Measurements from ENCODE around the gene GABRB1. TPM values are rescaled to one million over a fixed set of nuclear protein-coding genes. Genes with fewer than 3 reads are reported as not detected.

Gene GABRB1
- total RNA-seq, 1 experiment from 2014 or later: not detected

DNA sequence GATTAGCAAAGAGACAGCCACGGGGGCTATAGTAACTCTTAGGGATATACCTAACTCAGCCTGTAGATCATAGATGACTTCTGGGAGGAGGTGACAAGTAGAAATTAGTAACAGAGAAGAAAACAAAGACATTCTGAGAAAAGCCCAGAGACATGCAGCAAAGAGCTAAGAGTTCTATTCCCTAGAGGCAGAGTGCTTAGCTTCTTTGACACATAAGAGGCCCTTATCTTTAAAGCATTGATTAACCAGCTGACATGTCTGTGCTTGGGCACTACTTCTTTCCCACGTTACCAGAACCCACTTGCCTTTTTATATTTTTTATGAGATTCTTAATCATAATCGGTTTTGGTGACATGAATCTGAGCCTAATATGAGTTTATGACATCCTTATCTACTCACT is 179.5 kb downstream of the GABRB1 start:
- DNase-seq (ENCODE audit: low read depth, low spot score): no peak
- no peak overlapping the region for H3K4me3 ChIP-seq (replicated peaks in 1 of 2; ENCODE audit: low read depth in 1 of 2, low read length in 2 of 2)
- POLR2A ChIA-PET: no interaction called here
- H3K9me2 ChIP-seq (ENCODE audit: insufficient read depth): no peaks in the 10 kb centered on the region
- H3K36me3 ChIP-seq (ENCODE audit: control insufficient read depth in 1 of 2, insufficient read depth in 2 of 2, low read length in 2 of 2): no peaks in the 10 kb centered on the region
- CTCF ChIA-PET: no interaction called here
- BruUV-seq (replicated peaks): no TSS peak
- no peaks in the 10 kb centered on the region for H3K27me3 ChIP-seq (ENCODE audit: insufficient read depth, low read length)
- no peak overlapping the region for H3K27ac ChIP-seq (ENCODE audit: low read depth, low read length)
- TF ChIP-seq, protein P1, sequence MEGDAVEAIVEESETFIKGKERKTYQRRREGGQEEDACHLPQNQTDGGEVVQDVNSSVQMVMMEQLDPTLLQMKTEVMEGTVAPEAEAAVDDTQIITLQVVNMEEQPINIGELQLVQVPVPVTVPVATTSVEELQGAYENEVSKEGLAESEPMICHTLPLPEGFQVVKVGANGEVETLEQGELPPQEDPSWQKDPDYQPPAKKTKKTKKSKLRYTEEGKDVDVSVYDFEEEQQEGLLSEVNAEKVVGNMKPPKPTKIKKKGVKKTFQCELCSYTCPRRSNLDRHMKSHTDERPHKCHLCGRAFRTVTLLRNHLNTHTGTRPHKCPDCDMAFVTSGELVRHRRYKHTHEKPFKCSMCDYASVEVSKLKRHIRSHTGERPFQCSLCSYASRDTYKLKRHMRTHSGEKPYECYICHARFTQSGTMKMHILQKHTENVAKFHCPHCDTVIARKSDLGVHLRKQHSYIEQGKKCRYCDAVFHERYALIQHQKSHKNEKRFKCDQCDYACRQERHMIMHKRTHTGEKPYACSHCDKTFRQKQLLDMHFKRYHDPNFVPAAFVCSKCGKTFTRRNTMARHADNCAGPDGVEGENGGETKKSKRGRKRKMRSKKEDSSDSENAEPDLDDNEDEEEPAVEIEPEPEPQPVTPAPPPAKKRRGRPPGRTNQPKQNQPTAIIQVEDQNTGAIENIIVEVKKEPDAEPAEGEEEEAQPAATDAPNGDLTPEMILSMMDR (IDR thresholded peaks at IDR 0.05 in 2 of 3, conservative IDR thresholded peaks at IDR 0.05 in 1 of 3; ENCODE audit: borderline replicate concordance in 1 of 3, insufficient read depth in 1 of 3, low read depth in 2 of 3, low read length in 2 of 3): no peak
- TF ChIP-seq SRF (IDR thresholded peaks at IDR 0.05; ENCODE audit: low read depth) (no peak), YY1 (IDR thresholded peaks at IDR 0.05; ENCODE audit: extremely low read depth, insufficient replicate concordance, low read depth, low read length) (no peak), ZNF274 (IDR thresholded peaks at IDR 0.05; ENCODE audit: low read depth, low read length) (no peak), POLR2A (IDR thresholded peaks at IDR 0.05; ENCODE audit: borderline replicate concordance, extremely low read depth, insufficient read depth, insufficient read length) (no peak), SIN3A (IDR thresholded peaks at IDR 0.05; ENCODE audit: low read depth) (no peak), CEBPB (IDR thresholded peaks at IDR 0.05; ENCODE audit: low read depth) (no peak), TCF7L2 (IDR thresholded peaks at IDR 0.05; ENCODE audit: borderline replicate concordance, extremely low read depth, insufficient read depth, insufficient read length) (no peak), ZFX (IDR thresholded peaks at IDR 0.05) (no peak), EGR1 (IDR thresholded peaks at IDR 0.05; ENCODE audit: low read depth) (no peak), FOSL1 (IDR thresholded peaks at IDR 0.05; ENCODE audit: low read depth) (no peak), EZH2phosphoT487 (IDR thresholded peaks at IDR 0.05; ENCODE audit: borderline replicate concordance) (no peak), JUND (IDR thresholded peaks at IDR 0.05) (no peak)
- TF ChIP-seq, protein P2, sequence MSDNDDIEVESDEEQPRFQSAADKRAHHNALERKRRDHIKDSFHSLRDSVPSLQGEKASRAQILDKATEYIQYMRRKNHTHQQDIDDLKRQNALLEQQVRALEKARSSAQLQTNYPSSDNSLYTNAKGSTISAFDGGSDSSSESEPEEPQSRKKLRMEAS (IDR thresholded peaks at IDR 0.05): no peak
- TF ChIP-seq, protein P3, sequence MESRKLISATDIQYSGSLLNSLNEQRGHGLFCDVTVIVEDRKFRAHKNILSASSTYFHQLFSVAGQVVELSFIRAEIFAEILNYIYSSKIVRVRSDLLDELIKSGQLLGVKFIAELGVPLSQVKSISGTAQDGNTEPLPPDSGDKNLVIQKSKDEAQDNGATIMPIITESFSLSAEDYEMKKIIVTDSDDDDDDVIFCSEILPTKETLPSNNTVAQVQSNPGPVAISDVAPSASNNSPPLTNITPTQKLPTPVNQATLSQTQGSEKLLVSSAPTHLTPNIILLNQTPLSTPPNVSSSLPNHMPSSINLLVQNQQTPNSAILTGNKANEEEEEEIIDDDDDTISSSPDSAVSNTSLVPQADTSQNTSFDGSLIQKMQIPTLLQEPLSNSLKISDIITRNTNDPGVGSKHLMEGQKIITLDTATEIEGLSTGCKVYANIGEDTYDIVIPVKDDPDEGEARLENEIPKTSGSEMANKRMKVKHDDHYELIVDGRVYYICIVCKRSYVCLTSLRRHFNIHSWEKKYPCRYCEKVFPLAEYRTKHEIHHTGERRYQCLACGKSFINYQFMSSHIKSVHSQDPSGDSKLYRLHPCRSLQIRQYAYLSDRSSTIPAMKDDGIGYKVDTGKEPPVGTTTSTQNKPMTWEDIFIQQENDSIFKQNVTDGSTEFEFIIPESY (IDR thresholded peaks at IDR 0.05; ENCODE audit: extremely low read depth, insufficient replicate concordance, low read length): no peak
- TF ChIP-seq, protein P4, sequence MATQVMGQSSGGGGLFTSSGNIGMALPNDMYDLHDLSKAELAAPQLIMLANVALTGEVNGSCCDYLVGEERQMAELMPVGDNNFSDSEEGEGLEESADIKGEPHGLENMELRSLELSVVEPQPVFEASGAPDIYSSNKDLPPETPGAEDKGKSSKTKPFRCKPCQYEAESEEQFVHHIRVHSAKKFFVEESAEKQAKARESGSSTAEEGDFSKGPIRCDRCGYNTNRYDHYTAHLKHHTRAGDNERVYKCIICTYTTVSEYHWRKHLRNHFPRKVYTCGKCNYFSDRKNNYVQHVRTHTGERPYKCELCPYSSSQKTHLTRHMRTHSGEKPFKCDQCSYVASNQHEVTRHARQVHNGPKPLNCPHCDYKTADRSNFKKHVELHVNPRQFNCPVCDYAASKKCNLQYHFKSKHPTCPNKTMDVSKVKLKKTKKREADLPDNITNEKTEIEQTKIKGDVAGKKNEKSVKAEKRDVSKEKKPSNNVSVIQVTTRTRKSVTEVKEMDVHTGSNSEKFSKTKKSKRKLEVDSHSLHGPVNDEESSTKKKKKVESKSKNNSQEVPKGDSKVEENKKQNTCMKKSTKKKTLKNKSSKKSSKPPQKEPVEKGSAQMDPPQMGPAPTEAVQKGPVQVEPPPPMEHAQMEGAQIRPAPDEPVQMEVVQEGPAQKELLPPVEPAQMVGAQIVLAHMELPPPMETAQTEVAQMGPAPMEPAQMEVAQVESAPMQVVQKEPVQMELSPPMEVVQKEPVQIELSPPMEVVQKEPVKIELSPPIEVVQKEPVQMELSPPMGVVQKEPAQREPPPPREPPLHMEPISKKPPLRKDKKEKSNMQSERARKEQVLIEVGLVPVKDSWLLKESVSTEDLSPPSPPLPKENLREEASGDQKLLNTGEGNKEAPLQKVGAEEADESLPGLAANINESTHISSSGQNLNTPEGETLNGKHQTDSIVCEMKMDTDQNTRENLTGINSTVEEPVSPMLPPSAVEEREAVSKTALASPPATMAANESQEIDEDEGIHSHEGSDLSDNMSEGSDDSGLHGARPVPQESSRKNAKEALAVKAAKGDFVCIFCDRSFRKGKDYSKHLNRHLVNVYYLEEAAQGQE (IDR thresholded peaks at IDR 0.05; ENCODE audit: low read depth): no peak
- H4K20me1 ChIP-seq (ENCODE audit: insufficient read depth): no peaks in the 10 kb centered on the region
- no peaks in the 10 kb centered on the region for H3K79me2 ChIP-seq (ENCODE audit: insufficient read depth, low read length)
- no peaks in the 10 kb centered on the region for H3K9me3 ChIP-seq (ENCODE audit: control insufficient read depth in 1 of 2, insufficient read depth in 1 of 2, low read depth in 1 of 2, low read length in 2 of 2)
- RAD21 ChIA-PET (ENCODE audit: low non-redundant PET in 1 of 2, low total read pairs in 2 of 2, uncharacterized antibody in 2 of 2, unreplicated experiment in 2 of 2): no interaction called here
- no peak overlapping the region for H3K9ac ChIP-seq (ENCODE audit: low read length)
- H3K4me2 ChIP-seq (ENCODE audit: low read length): no peak overlapping the region
- H2AFZ ChIP-seq (ENCODE audit: low read depth, low read length, poor library complexity, severe bottlenecking): no peak overlapping the region
- intact Hi-C loops (cut with micrococcal nuclease): no loop called here
- no peaks in the 10 kb centered on the region for H3K4me1 ChIP-seq (ENCODE audit: control insufficient read depth in 1 of 2, insufficient read depth in 2 of 2, low read length in 2 of 2)
- ATAC-seq: no peak

All from HCT116 (cell line).